ENCODE results near the gene GDAP2.
A peak's percentile ranks its signal among the peaks of the same experiment; 100 is the strongest.

Gene GDAP2

DNA sequence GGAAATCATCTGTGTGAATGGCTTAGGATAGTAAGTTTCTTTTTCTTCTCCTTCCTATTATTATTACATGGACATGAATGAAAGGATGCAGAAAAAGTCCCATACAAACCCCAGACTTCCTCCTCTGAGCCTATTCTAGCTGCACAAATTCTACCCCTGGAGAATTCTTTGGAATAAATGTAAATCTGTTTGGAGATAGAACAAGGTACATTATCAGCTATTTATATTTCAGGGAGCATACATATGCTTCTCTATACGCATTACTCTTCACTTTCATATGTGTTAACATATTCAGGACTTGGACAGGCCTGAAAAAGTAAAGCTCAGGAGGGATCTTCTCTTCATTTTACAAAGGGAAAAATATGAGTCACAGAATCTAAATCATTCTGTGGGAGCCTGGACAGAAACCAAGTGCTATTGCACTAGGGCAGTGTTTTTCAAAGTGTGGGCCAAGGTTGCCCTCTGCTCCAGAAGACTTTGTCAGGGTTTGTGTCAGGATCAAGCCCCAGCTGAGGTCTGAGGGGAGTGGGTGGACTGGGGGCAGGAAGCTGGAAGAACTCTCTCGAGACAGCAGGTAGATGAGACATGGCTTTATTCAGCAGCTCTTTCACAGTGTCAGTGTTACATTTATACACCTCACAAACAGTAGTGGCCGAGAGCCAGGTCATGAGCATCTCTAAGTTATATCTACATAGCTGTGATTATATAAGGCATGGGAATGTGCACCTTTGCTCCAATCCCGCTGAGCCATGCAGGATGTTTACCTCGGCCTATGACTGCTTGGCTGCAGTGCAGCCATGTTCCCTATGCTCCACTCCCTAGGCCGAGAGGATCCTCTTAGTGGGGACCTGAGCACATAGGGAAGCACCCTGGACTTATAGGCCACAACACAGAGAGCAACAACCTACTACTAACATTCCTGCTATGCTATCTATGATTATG, 114.3 kb downstream of the GDAP2 start:
- DNase-seq, result no peak
- Mint-ChIP-seq H3K4me3 (no peak overlapping the region), H3K4me1 (no peaks in the 10 kb centered on the region), H3K27ac (peak overlapping the region in 1 of 2 donors; percentile 15), H3K27me3 (peaks cover 10% of the 10 kb centered on the region), H3K9me3 (no peaks in the 10 kb centered on the region)
- no peak for ATAC-seq
